A549 (cell line): Measurements from ENCODE around the gene EME2. TPM values are rescaled to one million over a fixed set of nuclear protein-coding genes. Genes with fewer than 3 reads are reported as not detected.

Experiments used
- ATAC-seq, 2 experiments: fragments of 200-7000 bp in 1 of 2; fragments of >200 bp in 1 of 2; cut with Nextera tagmentation in 1 of 2; cut with Tn5 transposase in 1 of 2; 3 replicates each; pipeline versions ENCODE4 v1.8.0 to v1.9.1; 2018 to 2020; ENCODE audit warnings: mild to moderate bottlenecking in 1 of 2, moderate library complexity in 1 of 2
- CTCF ChIA-PET: fragments of 300-600 bp; sonication (Branson Sonifier 250); formaldehyde crosslinking; extraction: SDS; loops from one replicate; lab custom pipeline; 2021; ENCODE audit warnings: antibody characterized with exemption, inconsistent platforms; lab: Yijun Ruan, JAX
- POLR2A ChIA-PET: fragments of 350-600 bp; formaldehyde crosslinking; extraction: SDS; loops from one replicate; lab custom pipeline; 2021; ENCODE audit warnings: antibody characterized with exemption, inconsistent platforms; lab: Yijun Ruan, JAX
- DNase-seq, 2 experiments: peaks; one replicate each; pipeline versions ENCODE4 v3.0.0 to v3.0.0-alpha.2; 2011 to 2016; ENCODE audit warnings: low read depth in 1 of 2, low spot score in 1 of 2
- FAIRE-seq: peaks from 2 replicates; lab custom pipeline; 2011; peaks lifted over from hg19 to GRCh38; lab: Jason Lieb, UNC
- H3K27ac ChIP-seq, 2 experiments: fragments of >200 bp; sonication (Bioruptor Twin); formaldehyde crosslinking; 3 replicates each; pipeline ENCODE4 v1.5.1; 2016 to 2017
- H3K4me1 ChIP-seq: fragments of >200 bp; sonication (Bioruptor Twin); formaldehyde crosslinking; 3 replicates; pipeline ENCODE4 v1.6.1; 2016
- H3K4me2 ChIP-seq: fragments of >200 bp; sonication (Bioruptor Twin); formaldehyde crosslinking; 3 replicates; pipeline ENCODE4 v1.6.1; 2016
- H3K4me3 ChIP-seq: fragments of >200 bp; sonication (Bioruptor Twin); formaldehyde crosslinking; 3 replicates; pipeline ENCODE4 v1.5.1; 2016
- H3K9me3 ChIP-seq: fragments of >200 bp; sonication (Bioruptor Twin); formaldehyde crosslinking; 3 replicates; pipeline ENCODE4 v1.6.1; 2016
- CBX8 ChIP-seq: fragments of 200-600 bp; sonication (generic); IDR thresholded peaks from 2 replicates; pipeline ENCODE4 v1.6.1; 2016
- CHD2 ChIP-seq: fragments of 150-350 bp; IDR thresholded peaks from 2 replicates; pipeline ENCODE4 v1.6.1; 2014; ENCODE audit warnings: low read length; ENCODE audit not compliant: partially characterized antibody
- CTCF ChIP-seq: fragments of >200 bp; sonication (Bioruptor Twin); formaldehyde crosslinking; IDR thresholded peaks from 3 replicates; pipeline ENCODE4 v1.5.1; 2016
- EP300 ChIP-seq, 2 experiments: fragments of >200 bp; sonication (Bioruptor Twin); formaldehyde crosslinking; IDR thresholded peaks; 2 replicates in 1 of 2; 3 replicates in 1 of 2; pipeline ENCODE4 v1.6.1; 2016 to 2017
- ESRRA ChIP-seq: fragments of 150-350 bp; IDR thresholded peaks from 2 replicates; pipeline ENCODE4 v1.6.1; 2014; ENCODE audit warnings: mild to moderate bottlenecking, low read length, borderline replicate concordance
- FOSL2 ChIP-seq, 2 experiments: fragments of 450-650 bp in 1 of 2; fragments of >200 bp in 1 of 2; sonication (Bioruptor Twin) in 1 of 2; formaldehyde crosslinking; IDR thresholded peaks; 2 replicates each; pipeline versions ENCODE4 v1.5.0 to v1.6.1; 2016 to 2020; ENCODE audit warnings: mild to moderate bottlenecking in 1 of 2, moderate library complexity in 1 of 2
- HDAC2 ChIP-seq: fragments of 200-600 bp; sonication (generic); IDR thresholded peaks from 2 replicates; pipeline ENCODE4 v1.6.1; 2016
- HOXA7 ChIP-seq: fragments of 250-450 bp; sonication (Bioruptor Pico); IDR thresholded peaks from 2 replicates; pipeline ENCODE4 v1.5.0; 2020; ENCODE audit warnings: mild to moderate bottlenecking, moderate library complexity
- HOXB5 ChIP-seq: fragments of 250-450 bp; sonication (Bioruptor Pico); IDR thresholded peaks from 2 replicates; pipeline ENCODE4 v1.5.0; 2020; ENCODE audit warnings: mild to moderate bottlenecking, moderate library complexity
- KDM5A ChIP-seq: fragments of 200-600 bp; sonication (generic); IDR thresholded peaks from 2 replicates; pipeline ENCODE4 v1.6.1; 2016; ENCODE audit warnings: antibody characterized with exemption, mild to moderate bottlenecking
- MAFK ChIP-seq: fragments of 450-650 bp; IDR thresholded peaks from 2 replicates; pipeline ENCODE4 v1.6.1; 2014; ENCODE audit not compliant: partially characterized antibody
- NR3C1 ChIP-seq: fragments of >200 bp; sonication (Bioruptor Twin); formaldehyde crosslinking; IDR thresholded peaks from 3 replicates; pipeline ENCODE4 v1.6.1; 2017
- RAD21 ChIP-seq, 2 experiments: fragments of >200 bp in 1 of 2; sonication (Bioruptor Twin) in 1 of 2; formaldehyde crosslinking in 1 of 2; IDR thresholded peaks in 1 of 2; conservative IDR thresholded peaks in 1 of 2; 2 replicates in 1 of 2; 3 replicates in 1 of 2; pipeline ENCODE4 v1.6.1; 2012 to 2018; ENCODE audit warnings: inconsistent platforms in 1 of 2
- RARB ChIP-seq: fragments of 250-450 bp; sonication (Bioruptor Pico); IDR thresholded peaks from 2 replicates; pipeline ENCODE4 v1.8.0; 2021; ENCODE audit warnings: mild to moderate bottlenecking, moderate library complexity
- REST ChIP-seq: fragments of 200-600 bp; sonication (generic); IDR thresholded peaks from 2 replicates; pipeline ENCODE4 v1.6.1; 2016; ENCODE audit warnings: antibody characterized with exemption, mild to moderate bottlenecking, moderate library complexity
- RNF2 ChIP-seq: fragments of 200-600 bp; sonication (generic); IDR thresholded peaks from 2 replicates; pipeline ENCODE4 v1.6.1; 2016; ENCODE audit warnings: low read depth, mild to moderate bottlenecking, antibody characterized with exemption, moderate library complexity, borderline replicate concordance
- SMC3 ChIP-seq: fragments of >200 bp; sonication (Bioruptor Twin); formaldehyde crosslinking; IDR thresholded peaks from 3 replicates; pipeline ENCODE4 v1.6.1; 2018; ENCODE audit warnings: inconsistent platforms
- SREBF2 ChIP-seq: fragments of 450-650 bp; IDR thresholded peaks from 2 replicates; pipeline ENCODE4 v1.6.1; 2014; ENCODE audit warnings: mild to moderate bottlenecking, moderate library complexity
- ZFP36 ChIP-seq: fragments of 450-650 bp; IDR thresholded peaks from 2 replicates; pipeline ENCODE4 v1.6.1; 2014; ENCODE audit warnings: borderline replicate concordance; ENCODE audit not compliant: partially characterized antibody
- ZNF302 ChIP-seq: fragments of 250-450 bp; sonication (Bioruptor Pico); IDR thresholded peaks from 2 replicates; pipeline ENCODE4 v1.9.0; 2021; ENCODE audit warnings: inconsistent platforms, mild to moderate bottlenecking, moderate library complexity
- WGBS: methylation state at CpG from one replicate; pipeline ENCODE4 v1.1.6; 2017; ENCODE audit errors: missing lambda C conversion rate; 5-methylcytosine and 5-hydroxymethylcytosine counted together
- polyA plus RNA-seq, 4 experiments: library from polyadenylated mRNA; depleted of rRNA in 3 of 4; stranded (reverse); fragments of >200 nt; fragmentation: RNase III in 1 of 4; extraction: RNeasy Plus Mini Kit Qiagen cat#74134 plus additional on column Dnase treatment in 1 of 4; gene quantifications; 2 replicates in 3 of 4; 3 replicates in 1 of 4; pipeline ENCODE4 v1.2.3, GENCODE V29; 2011 to 2017
- TF ChIP-seq, protein P1 (sequence below): IDR thresholded peaks from 2 replicates; pipeline ENCODE4 v1.6.1; 2012

The EME2 gene
- polyA plus RNA-seq, 2 of the 4 experiments (the other 2 are of a cell fraction) = 2.9 to 16.5 TPM

GRCh38 chr16:1789643-1790045 is 17.0 kb downstream of the EME2 start:
- FAIRE-seq = no peak
- Histone ChIP-seq H3K4me1 (peaks cover 5% of the 10 kb centered on the region; the same call in 1 of the 3 replicates), H3K9me3 (no peaks in the 10 kb centered on the region), H3K4me2 (no peak overlapping the region), H3K27ac (no peak overlapping the region), H3K4me3 (no peak overlapping the region)
- ChIA-PET CTCF (interaction anchor here (1.4 kb wide), 1 partner anchor 12 kb away, joined by 3 read pairs; no protein-coding TSS in a partner anchor), POLR2A (no interaction called here)
- no peak for ATAC-seq
- WGBS = 98% methylated on average over 7 of the region's 25 CpGs
- DNase-seq = no peak
- TF ChIP-seq HOXB5 (CRISPR knock-in tag) (no peak), ZNF302 (CRISPR knock-in tag) (no peak), ESRRA (no peak), FOSL2 (IDR thresholded peaks at IDR 0.05) (no peak), FOSL2 (CRISPR knock-in tag; IDR thresholded peaks at IDR 0.05) (no peak), REST (no peak)
- TF ChIP-seq, protein P1, sequence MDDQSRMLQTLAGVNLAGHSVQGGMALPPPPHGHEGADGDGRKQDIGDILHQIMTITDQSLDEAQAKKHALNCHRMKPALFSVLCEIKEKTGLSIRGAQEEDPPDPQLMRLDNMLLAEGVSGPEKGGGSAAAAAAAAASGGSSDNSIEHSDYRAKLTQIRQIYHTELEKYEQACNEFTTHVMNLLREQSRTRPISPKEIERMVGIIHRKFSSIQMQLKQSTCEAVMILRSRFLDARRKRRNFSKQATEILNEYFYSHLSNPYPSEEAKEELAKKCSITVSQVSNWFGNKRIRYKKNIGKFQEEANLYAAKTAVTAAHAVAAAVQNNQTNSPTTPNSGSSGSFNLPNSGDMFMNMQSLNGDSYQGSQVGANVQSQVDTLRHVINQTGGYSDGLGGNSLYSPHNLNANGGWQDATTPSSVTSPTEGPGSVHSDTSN = no peak

- 94% methylated on average over 13 of the region's 15 CpGs for WGBS
- no peak for FAIRE-seq
- TF ChIP-seq ZFP36 (no peak), CBX8 (no peak)
These were observed 17.6 kb downstream of the EME2 start for GRCh38 chr16:1790261-1790610.

GRCh38 chr16:1790611-1791255 is 18.1 kb downstream of the EME2 start:
- 95% methylated on average over 23 of the region's 44 CpGs for WGBS
- DNase-seq = no peak
- no peaks in the 10 kb centered on the region for H3K9me3 ChIP-seq
- POLR2A ChIA-PET = interaction anchor here (1.9 kb wide), 1 partner anchor 8 kb away, joined by 11 read pairs; the partner anchor contains the start of genes NUBP2 and SPSB3
- no peak overlapping the region for H3K4me2 ChIP-seq
- TF ChIP-seq HOXA7 (CRISPR knock-in tag) (no peak), MAFK (no peak), NR3C1 (no peak), ZFP36 (no peak), EP300 (IDR thresholded peaks at IDR 0.05) (no peak), FOSL2 (IDR thresholded peaks at IDR 0.05) (no peak), FOSL2 (CRISPR knock-in tag; IDR thresholded peaks at IDR 0.05) (no peak), HDAC2 (no peak), SMC3 (no peak), RNF2 (no peak), ESRRA (no peak), CHD2 (no peak), ZNF302 (CRISPR knock-in tag) (no peak), KDM5A (no peak), RARB (CRISPR knock-in tag) (no peak), RAD21 (conservative IDR thresholded peaks at IDR 0.05 in 1 of 2, IDR thresholded peaks at IDR 0.05 in 1 of 2) (no peak), CTCF (no peak), SREBF2 (no peak)
- peaks cover 5% of the 10 kb centered on the region; the same call in 1 of the 3 replicates for H3K4me1 ChIP-seq
- FAIRE-seq = no peak
- no peak overlapping the region for H3K27ac ChIP-seq
- ATAC-seq = no peak
- H3K4me3 ChIP-seq = no peak overlapping the region
- CTCF ChIA-PET = interaction anchor here (0.8 kb wide), 1 partner anchor 11 kb away, joined by 3 read pairs; no protein-coding TSS in a partner anchor

More at GRCh38 chr16:1790261-1790610, 17.6 kb downstream of the EME2 start:
- ChIA-PET POLR2A (no interaction called here), CTCF (interaction anchor here (0.8 to 1.4 kb wide), 2 partner anchors 11 to 13 kb away, joined by 3 read pairs; no protein-coding TSS in a partner anchor)
- Histone ChIP-seq H3K4me1 (peaks cover 5% of the 10 kb centered on the region; the same call in 1 of the 3 replicates), H3K4me2 (no peak overlapping the region), H3K9me3 (no peaks in the 10 kb centered on the region), H3K4me3 (no peak overlapping the region), H3K27ac (no peak overlapping the region)
- no peak for DNase-seq
- ATAC-seq = no peak
